CD4-positive, alpha-beta T cell treated with Interleukin-12 subunit alpha and Interleukin-12 subunit beta, for 1 hour (primary cell): ENCODE data around the gene UVSSA.

Source experiments
- DNase-seq: peaks from one replicate; pipeline ENCODE4 v3.0.0-alpha.2; 2020

Gene UVSSA

GRCh38 chr4:1398681-1399507 lies 51.9 kb downstream of the UVSSA start:
- no peak for DNase-seq

- DNase-seq: no peak
Observed at GRCh38 chr4:1399508-1400190, 52.6 kb downstream of the UVSSA start.

- DNase-seq: no peak
Observed at GRCh38 chr4:1400191-1400805, 53.3 kb downstream of the UVSSA start.

GRCh38 chr4:1400831-1401408 lies 53.9 kb downstream of the UVSSA start:
- DNase-seq: no peak

- no peak for DNase-seq
Observed at GRCh38 chr4:1401409-1402020, 54.5 kb downstream of the UVSSA start.

- DNase-seq: no peak
Observed at GRCh38 chr4:1402021-1402515, 55.1 kb downstream of the UVSSA start.

GRCh38 chr4:1402516-1403091 lies 55.6 kb downstream of the UVSSA start:
- no peak for DNase-seq

GRCh38 chr4:1403177-1403583 lies 56.2 kb downstream of the UVSSA start:
- DNase-seq: no peak

GRCh38 chr4:1403591-1404572 lies 56.9 kb downstream of the UVSSA start:
- no peak for DNase-seq

- DNase-seq: no peak
Observed at GRCh38 chr4:1404573-1405253, 57.7 kb downstream of the UVSSA start.

- DNase-seq: no peak
Observed at GRCh38 chr4:1405254-1405635, 58.2 kb downstream of the UVSSA start.

- no peak for DNase-seq
Observed at GRCh38 chr4:1405636-1406393, 58.8 kb downstream of the UVSSA start.

- no peak for DNase-seq
Observed at GRCh38 chr4:1406394-1406980, 59.5 kb downstream of the UVSSA start, which contains the start of gene NKX1-1. NKX1-1 (minus strand) TSS chr4:1406442; CDS start chr4:1406442, 0 bp downstream.

GRCh38 chr4:1406981-1407656 lies 60.1 kb downstream of the UVSSA start:
- no peak for DNase-seq

GRCh38 chr4:1407657-1408333 lies 60.8 kb downstream of the UVSSA start:
- no peak for DNase-seq

GRCh38 chr4:1408418-1408817 lies 61.4 kb downstream of the UVSSA start:
- no peak for DNase-seq

- DNase-seq: no peak
Observed at GRCh38 chr4:1409079-1409478, 62.1 kb downstream of the UVSSA start.
